HCT116 (cell line): ENCODE data around the gene PRKG1. TPM values are rescaled to one million over a fixed set of nuclear protein-coding genes. Genes with fewer than 3 reads are reported as not detected.

Experiments
- ATAC-seq: fragments of 200-7000 bp; cut with Tn5 transposase; 2 replicates; pipeline ENCODE4 v1.9.1; 2020; ENCODE audit warnings: mild to moderate bottlenecking, moderate library complexity
- BruUV-seq: library from RNA; stranded (reverse); fragments of 400-500 nt; replicated peaks from 2 replicates; lab custom pipeline; 2021; lab: Mats Ljungman, UMichigan
- CTCF ChIA-PET: fragments of 300-600 bp; sonication (Branson Sonifier 250); formaldehyde crosslinking; loops from one replicate; lab custom pipeline; 2021; ENCODE audit warnings: antibody characterized with exemption; lab: Charles Lee
- POLR2A ChIA-PET: fragments of 300-600, 350-600 bp; sonication (Branson Sonifier 250); formaldehyde crosslinking; loops from one replicate; lab custom pipeline; 2021; ENCODE audit warnings: antibody characterized with exemption; lab: Charles Lee
- RAD21 ChIA-PET, 2 experiments: fragments of 300-600 bp; sonication (Branson Sonifier 250); formaldehyde crosslinking; loops; one replicate each; lab custom pipeline; 2023; ENCODE audit warnings: low total read pairs in 2 of 2; ENCODE audit not compliant: uncharacterized antibody in 2 of 2, unreplicated experiment in 2 of 2, low non-redundant PET in 1 of 2; lab: Charles Lee
- DNase-seq: peaks from one replicate; pipeline ENCODE4 v3.0.0-alpha.2; 2010; ENCODE audit warnings: low read depth, low spot score
- H2AFZ ChIP-seq: fragments of 200-600 bp; shearing (Covaris generic), sonication (generic); 2 replicates; pipeline ENCODE4 v1.6.1; 2017; ENCODE audit warnings: low read depth, mixed run types, mixed read lengths, antibody characterized with exemption, low read length; ENCODE audit not compliant: poor library complexity, severe bottlenecking
- H3K27ac ChIP-seq: 2 replicates; pipeline ENCODE4 v1.5.1; 2012; ENCODE audit warnings: low read depth, low read length
- H3K27me3 ChIP-seq: fragments of 200-600 bp; sonication (generic); 2 replicates; pipeline ENCODE4 v1.6.1; 2016; ENCODE audit warnings: mixed run types, low read length, mixed read lengths; ENCODE audit not compliant: insufficient read depth
- H3K36me3 ChIP-seq, 2 experiments: fragments of 200-500 bp in 1 of 2; fragments of 200-600 bp in 1 of 2; sonication (Bioruptor generic) in 1 of 2; sonication (generic) in 1 of 2; 2 replicates each; pipeline versions ENCODE4 v1.5.1 to v1.6.1; 2014 to 2016; ENCODE audit warnings: low read length in 2 of 2, inconsistent platforms in 1 of 2, mixed read lengths in 1 of 2, mixed run types in 1 of 2; ENCODE audit not compliant: insufficient read depth in 2 of 2, control insufficient read depth in 1 of 2
- H3K4me1 ChIP-seq, 2 experiments: fragments of 200-600 bp in 1 of 2; sonication (generic) in 1 of 2; 2 replicates each; pipeline versions ENCODE4 v1.5.1 to v1.6.1; 2012 to 2017; ENCODE audit warnings: low read length in 2 of 2, inconsistent platforms in 1 of 2, mild to moderate bottlenecking in 1 of 2, mixed read lengths in 1 of 2, mixed run types in 1 of 2, moderate library complexity in 1 of 2; ENCODE audit not compliant: insufficient read depth in 2 of 2, control insufficient read depth in 1 of 2
- H3K4me2 ChIP-seq: fragments of 200-600 bp; sonication (generic); 2 replicates; pipeline ENCODE4 v1.6.1; 2017; ENCODE audit warnings: mixed run types, low read length, mixed read lengths
- H3K4me3 ChIP-seq, 2 experiments: fragments of 200-600 bp in 1 of 2; sonication (generic) in 1 of 2; replicated peaks in 1 of 2; 2 replicates each; pipeline ENCODE4 v1.5.1; 2011 to 2016; ENCODE audit warnings: low read length in 2 of 2, control low read depth in 1 of 2, low read depth in 1 of 2, mild to moderate bottlenecking in 1 of 2, mixed read lengths in 1 of 2, mixed run types in 1 of 2
- H3K79me2 ChIP-seq: fragments of 200-600 bp; sonication (generic); 2 replicates; pipeline ENCODE4 v1.6.1; 2017; ENCODE audit warnings: mild to moderate bottlenecking, mixed run types, low read length, moderate library complexity, mixed read lengths; ENCODE audit not compliant: insufficient read depth
- H3K9ac ChIP-seq: fragments of 200-600 bp; sonication (generic); 2 replicates; pipeline ENCODE4 v1.6.1; 2016; ENCODE audit warnings: low read length, mixed read lengths
- H3K9me2 ChIP-seq: fragments of 200-600 bp; sonication (generic), shearing (Covaris generic); 2 replicates; pipeline ENCODE4 v1.6.1; 2017; ENCODE audit warnings: mixed run types, mild to moderate bottlenecking, moderate library complexity; ENCODE audit not compliant: insufficient read depth
- H3K9me3 ChIP-seq, 2 experiments: fragments of 200-500 bp in 1 of 2; fragments of 200-600 bp in 1 of 2; sonication (Bioruptor generic) in 1 of 2; sonication (generic) in 1 of 2; 2 replicates each; pipeline ENCODE4 v1.6.1; 2014 to 2017; ENCODE audit warnings: low read length in 2 of 2, mixed read lengths in 2 of 2, inconsistent platforms in 1 of 2, low read depth in 1 of 2, mild to moderate bottlenecking in 1 of 2, mixed run types in 1 of 2, moderate library complexity in 1 of 2; ENCODE audit not compliant: control insufficient read depth in 1 of 2, insufficient read depth in 1 of 2
- H4K20me1 ChIP-seq: fragments of 200-600 bp; sonication (generic), shearing (Covaris generic); 2 replicates; pipeline ENCODE4 v1.6.1; 2017; ENCODE audit warnings: mixed run types, mild to moderate bottlenecking, moderate library complexity; ENCODE audit not compliant: insufficient read depth
- EGR1 ChIP-seq: IDR thresholded peaks from 2 replicates; pipeline ENCODE4 v1.6.1; 2012; ENCODE audit warnings: low read depth
- ELF1 ChIP-seq: IDR thresholded peaks from 2 replicates; pipeline ENCODE4 v1.6.1; 2012; ENCODE audit warnings: low read depth, borderline replicate concordance
- EZH2 ChIP-seq: fragments of 200-600 bp; sonication (generic); IDR thresholded peaks from 2 replicates; pipeline ENCODE4 v1.6.1; 2017; ENCODE audit warnings: antibody characterized with exemption, mixed run types
- EZH2phosphoT487 ChIP-seq: fragments of 200-600 bp; IDR thresholded peaks from 2 replicates; pipeline ENCODE4 v1.6.1; 2018; ENCODE audit warnings: antibody characterized with exemption, borderline replicate concordance
- FOSL1 ChIP-seq: IDR thresholded peaks from 2 replicates; pipeline ENCODE4 v1.6.1; 2012; ENCODE audit warnings: low read depth
- JUND ChIP-seq: IDR thresholded peaks from 2 replicates; pipeline ENCODE4 v1.6.1; 2012
- POLR2A ChIP-seq: IDR thresholded peaks from 2 replicates; pipeline ENCODE4 v1.7.0; 2011; ENCODE audit warnings: borderline replicate concordance; ENCODE audit not compliant: insufficient read depth, insufficient read length; ENCODE audit errors: extremely low read depth
- POLR2AphosphoS5 ChIP-seq: IDR thresholded peaks from 2 replicates; pipeline ENCODE4 v1.6.1; 2011; ENCODE audit warnings: mild to moderate bottlenecking, low read depth, low read length, moderate library complexity
- SIN3A ChIP-seq: IDR thresholded peaks from 2 replicates; pipeline ENCODE4 v1.6.1; 2012; ENCODE audit warnings: low read depth
- TCF7L2 ChIP-seq: IDR thresholded peaks from 2 replicates; pipeline ENCODE4 v1.7.0; 2011; ENCODE audit warnings: borderline replicate concordance, inconsistent platforms; ENCODE audit not compliant: insufficient read depth, insufficient read length; ENCODE audit errors: extremely low read depth
- YY1 ChIP-seq: IDR thresholded peaks from 2 replicates; pipeline ENCODE4 v1.6.1; 2011; ENCODE audit warnings: low read length, low read depth, moderate library complexity, mild to moderate bottlenecking; ENCODE audit not compliant: insufficient replicate concordance; ENCODE audit errors: extremely low read depth
- ZNF274 ChIP-seq: fragments of 200-500 bp; sonication (Bioruptor generic); IDR thresholded peaks from 2 replicates; pipeline ENCODE4 v1.6.1; 2014; ENCODE audit warnings: mild to moderate bottlenecking, low read depth, low read length, inconsistent platforms
- intact Hi-C: fragments of 100-400 bp; cut with micrococcal nuclease; formaldehyde crosslinking; loops from 2 replicates; pipeline ENCODE4 v1.10.0; 2022
- total RNA-seq: library from RNA; stranded (reverse); gene quantifications from one replicate; pipeline ENCODE4 v1.2.1, GENCODE V29; 2021; ENCODE audit not compliant: unreplicated experiment
- TF ChIP-seq, protein P1 (sequence below): IDR thresholded peaks from 2 replicates; pipeline ENCODE4 v1.6.1; 2011; ENCODE audit warnings: mild to moderate bottlenecking, low read length, moderate library complexity; ENCODE audit not compliant: insufficient replicate concordance; ENCODE audit errors: extremely low read depth
- TF ChIP-seq, protein P2 (sequence below): IDR thresholded peaks from 2 replicates; pipeline ENCODE4 v1.6.1; 2012
- TF ChIP-seq, protein P3 (sequence below), 3 experiments: fragments of 200-600 bp in 1 of 3; sonication (generic) in 1 of 3; IDR thresholded peaks in 2 of 3; conservative IDR thresholded peaks in 1 of 3; 2 replicates each; pipeline ENCODE4 v1.5.1; 2012 to 2017; ENCODE audit warnings: low read depth in 2 of 3, low read length in 2 of 3, antibody characterized with exemption in 1 of 3, borderline replicate concordance in 1 of 3, control low read depth in 1 of 3, mild to moderate bottlenecking in 1 of 3, mixed read lengths in 1 of 3, mixed run types in 1 of 3, moderate library complexity in 1 of 3; ENCODE audit not compliant: insufficient read depth in 1 of 3
- TF ChIP-seq, protein P4 (sequence below): IDR thresholded peaks from 2 replicates; pipeline ENCODE4 v1.6.1; 2012; ENCODE audit warnings: low read depth

PRKG1 gene
- total RNA-seq, 1 experiment from 2014 or later, result 1.4 TPM

DNA sequence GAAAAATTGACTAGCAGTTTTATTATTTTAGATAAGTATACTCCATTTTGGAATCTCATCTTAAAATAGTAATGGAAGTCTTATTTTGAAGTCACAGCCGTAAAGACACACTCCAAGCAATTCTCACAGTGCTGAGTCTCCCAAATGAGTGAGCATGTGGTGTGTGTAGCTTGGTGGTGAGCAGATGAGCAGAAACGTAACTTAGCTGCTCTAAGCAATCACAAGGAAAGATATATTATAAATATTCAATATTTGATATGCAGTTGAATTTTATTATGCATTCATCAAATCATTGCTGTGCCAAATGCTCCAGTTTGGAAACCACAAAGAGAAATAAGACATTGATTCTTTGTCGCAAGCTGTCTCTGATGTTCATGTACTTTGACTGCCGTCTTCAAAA lies 563.9 kb downstream of the PRKG1 start:
- H3K9me3 ChIP-seq, result no peaks in the 10 kb centered on the region
- no TSS peak for BruUV-seq
- H4K20me1 ChIP-seq, result no peaks in the 10 kb centered on the region; the same call in 1 of the 2 replicates
- DNase-seq (no peak), ATAC-seq (no peak)
- no peak overlapping the region for H3K9ac ChIP-seq
- peaks cover 10% of the 10 kb centered on the region; the same call in 1 of the 2 replicates for H3K27me3 ChIP-seq
- H3K9me2 ChIP-seq, result no peaks in the 10 kb centered on the region
- RAD21 ChIA-PET, result no interaction called here
- POLR2A ChIA-PET, result no interaction called here
- TF ChIP-seq JUND, result no peak
- no peak for TF ChIP-seq ZNF274
- no peak for TF ChIP-seq ELF1
- TF ChIP-seq, protein P1, sequence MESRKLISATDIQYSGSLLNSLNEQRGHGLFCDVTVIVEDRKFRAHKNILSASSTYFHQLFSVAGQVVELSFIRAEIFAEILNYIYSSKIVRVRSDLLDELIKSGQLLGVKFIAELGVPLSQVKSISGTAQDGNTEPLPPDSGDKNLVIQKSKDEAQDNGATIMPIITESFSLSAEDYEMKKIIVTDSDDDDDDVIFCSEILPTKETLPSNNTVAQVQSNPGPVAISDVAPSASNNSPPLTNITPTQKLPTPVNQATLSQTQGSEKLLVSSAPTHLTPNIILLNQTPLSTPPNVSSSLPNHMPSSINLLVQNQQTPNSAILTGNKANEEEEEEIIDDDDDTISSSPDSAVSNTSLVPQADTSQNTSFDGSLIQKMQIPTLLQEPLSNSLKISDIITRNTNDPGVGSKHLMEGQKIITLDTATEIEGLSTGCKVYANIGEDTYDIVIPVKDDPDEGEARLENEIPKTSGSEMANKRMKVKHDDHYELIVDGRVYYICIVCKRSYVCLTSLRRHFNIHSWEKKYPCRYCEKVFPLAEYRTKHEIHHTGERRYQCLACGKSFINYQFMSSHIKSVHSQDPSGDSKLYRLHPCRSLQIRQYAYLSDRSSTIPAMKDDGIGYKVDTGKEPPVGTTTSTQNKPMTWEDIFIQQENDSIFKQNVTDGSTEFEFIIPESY, result no peak
- no peak for TF ChIP-seq EZH2
- TF ChIP-seq, protein P2, sequence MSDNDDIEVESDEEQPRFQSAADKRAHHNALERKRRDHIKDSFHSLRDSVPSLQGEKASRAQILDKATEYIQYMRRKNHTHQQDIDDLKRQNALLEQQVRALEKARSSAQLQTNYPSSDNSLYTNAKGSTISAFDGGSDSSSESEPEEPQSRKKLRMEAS, result no peak
- TF ChIP-seq, protein P3, sequence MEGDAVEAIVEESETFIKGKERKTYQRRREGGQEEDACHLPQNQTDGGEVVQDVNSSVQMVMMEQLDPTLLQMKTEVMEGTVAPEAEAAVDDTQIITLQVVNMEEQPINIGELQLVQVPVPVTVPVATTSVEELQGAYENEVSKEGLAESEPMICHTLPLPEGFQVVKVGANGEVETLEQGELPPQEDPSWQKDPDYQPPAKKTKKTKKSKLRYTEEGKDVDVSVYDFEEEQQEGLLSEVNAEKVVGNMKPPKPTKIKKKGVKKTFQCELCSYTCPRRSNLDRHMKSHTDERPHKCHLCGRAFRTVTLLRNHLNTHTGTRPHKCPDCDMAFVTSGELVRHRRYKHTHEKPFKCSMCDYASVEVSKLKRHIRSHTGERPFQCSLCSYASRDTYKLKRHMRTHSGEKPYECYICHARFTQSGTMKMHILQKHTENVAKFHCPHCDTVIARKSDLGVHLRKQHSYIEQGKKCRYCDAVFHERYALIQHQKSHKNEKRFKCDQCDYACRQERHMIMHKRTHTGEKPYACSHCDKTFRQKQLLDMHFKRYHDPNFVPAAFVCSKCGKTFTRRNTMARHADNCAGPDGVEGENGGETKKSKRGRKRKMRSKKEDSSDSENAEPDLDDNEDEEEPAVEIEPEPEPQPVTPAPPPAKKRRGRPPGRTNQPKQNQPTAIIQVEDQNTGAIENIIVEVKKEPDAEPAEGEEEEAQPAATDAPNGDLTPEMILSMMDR (IDR thresholded peaks at IDR 0.05 in 2 of 3, conservative IDR thresholded peaks at IDR 0.05 in 1 of 3; ENCODE audit: borderline replicate concordance in 1 of 3, insufficient read depth in 1 of 3, low read depth in 2 of 3, low read length in 2 of 3), result no peak
- no peak for TF ChIP-seq POLR2AphosphoS5
- no peak for TF ChIP-seq EZH2phosphoT487
- no peak for TF ChIP-seq EGR1
- TF ChIP-seq FOSL1, result no peak
- no peak for TF ChIP-seq POLR2A
- TF ChIP-seq SIN3A, result no peak
- TF ChIP-seq, protein P4, sequence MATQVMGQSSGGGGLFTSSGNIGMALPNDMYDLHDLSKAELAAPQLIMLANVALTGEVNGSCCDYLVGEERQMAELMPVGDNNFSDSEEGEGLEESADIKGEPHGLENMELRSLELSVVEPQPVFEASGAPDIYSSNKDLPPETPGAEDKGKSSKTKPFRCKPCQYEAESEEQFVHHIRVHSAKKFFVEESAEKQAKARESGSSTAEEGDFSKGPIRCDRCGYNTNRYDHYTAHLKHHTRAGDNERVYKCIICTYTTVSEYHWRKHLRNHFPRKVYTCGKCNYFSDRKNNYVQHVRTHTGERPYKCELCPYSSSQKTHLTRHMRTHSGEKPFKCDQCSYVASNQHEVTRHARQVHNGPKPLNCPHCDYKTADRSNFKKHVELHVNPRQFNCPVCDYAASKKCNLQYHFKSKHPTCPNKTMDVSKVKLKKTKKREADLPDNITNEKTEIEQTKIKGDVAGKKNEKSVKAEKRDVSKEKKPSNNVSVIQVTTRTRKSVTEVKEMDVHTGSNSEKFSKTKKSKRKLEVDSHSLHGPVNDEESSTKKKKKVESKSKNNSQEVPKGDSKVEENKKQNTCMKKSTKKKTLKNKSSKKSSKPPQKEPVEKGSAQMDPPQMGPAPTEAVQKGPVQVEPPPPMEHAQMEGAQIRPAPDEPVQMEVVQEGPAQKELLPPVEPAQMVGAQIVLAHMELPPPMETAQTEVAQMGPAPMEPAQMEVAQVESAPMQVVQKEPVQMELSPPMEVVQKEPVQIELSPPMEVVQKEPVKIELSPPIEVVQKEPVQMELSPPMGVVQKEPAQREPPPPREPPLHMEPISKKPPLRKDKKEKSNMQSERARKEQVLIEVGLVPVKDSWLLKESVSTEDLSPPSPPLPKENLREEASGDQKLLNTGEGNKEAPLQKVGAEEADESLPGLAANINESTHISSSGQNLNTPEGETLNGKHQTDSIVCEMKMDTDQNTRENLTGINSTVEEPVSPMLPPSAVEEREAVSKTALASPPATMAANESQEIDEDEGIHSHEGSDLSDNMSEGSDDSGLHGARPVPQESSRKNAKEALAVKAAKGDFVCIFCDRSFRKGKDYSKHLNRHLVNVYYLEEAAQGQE, result no peak
- no peak for TF ChIP-seq TCF7L2
- no peak for TF ChIP-seq YY1
- no peak overlapping the region for H2AFZ ChIP-seq
- no peaks in the 10 kb centered on the region for H3K4me1 ChIP-seq
- CTCF ChIA-PET, result no interaction called here
- H3K4me3 ChIP-seq, result no peak overlapping the region
- no peaks in the 10 kb centered on the region for H3K36me3 ChIP-seq
- no peaks in the 10 kb centered on the region for H3K79me2 ChIP-seq
- intact Hi-C loops, result no loop called here
- no peak overlapping the region for H3K4me2 ChIP-seq
- no peak overlapping the region for H3K27ac ChIP-seq
